Hepatocyte (in vitro differentiated cells): ENCODE data around the gene CC2D1A.

ENCODE experiments used
- CTCF ChIP-seq: fragments of 200-600 bp; sonication (generic); IDR thresholded peaks from 2 replicates; pipeline ENCODE4 v1.5.1; 2016; ENCODE audit warnings: antibody characterized with exemption, mild to moderate bottlenecking; ENCODE audit not compliant: poor library complexity
- EZH2 ChIP-seq: fragments of 200-600 bp; sonication (generic); IDR thresholded peaks from 2 replicates; pipeline ENCODE4 v1.6.1; 2016; ENCODE audit warnings: antibody characterized with exemption, mild to moderate bottlenecking, borderline replicate concordance

- TF ChIP-seq CTCF (no peak), EZH2 (no peak)
Measured at GRCh38 chr19:13881692-13882418, 24.1 kb upstream of the CC2D1A start.
